GM12875 (cell line): ENCODE data around the gene DRAP1.

ENCODE experiments used
- H3K4me3 ChIP-seq: one replicate; pipeline ENCODE4 v1.5.1; 2011; ENCODE audit warnings: low read depth, low read length, control low read depth
- TF ChIP-seq, protein P1 (sequence below): IDR thresholded peaks from 2 replicates; pipeline ENCODE4 v1.5.1; 2011; ENCODE audit warnings: low read depth, mild to moderate bottlenecking, control low read depth, inconsistent platforms, low read length, moderate library complexity, borderline replicate concordance; ENCODE audit not compliant: insufficient read depth

DRAP1 gene

DNA sequence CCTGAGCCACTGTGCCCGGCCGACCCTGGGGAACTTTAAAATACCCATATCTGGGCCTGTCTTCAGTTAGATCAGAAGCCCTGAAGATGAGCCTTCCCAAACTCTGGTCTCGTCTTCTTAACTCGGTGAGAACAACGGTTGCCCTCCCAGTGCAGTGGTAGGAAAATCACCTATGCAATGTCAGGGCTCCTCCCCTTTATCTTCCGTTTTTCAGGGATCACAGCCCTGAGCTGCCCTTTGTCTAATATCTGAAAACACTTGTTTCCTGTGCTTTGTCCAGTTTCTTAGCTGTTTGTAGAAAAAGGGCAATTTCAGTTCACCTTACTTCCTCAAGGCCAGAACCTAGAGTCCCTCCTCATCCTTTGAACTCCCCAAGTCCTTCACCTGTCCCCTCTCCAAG, 9.4 kb downstream of the DRAP1 start:
- no peak overlapping the region for H3K4me3 ChIP-seq
- TF ChIP-seq, protein P1, sequence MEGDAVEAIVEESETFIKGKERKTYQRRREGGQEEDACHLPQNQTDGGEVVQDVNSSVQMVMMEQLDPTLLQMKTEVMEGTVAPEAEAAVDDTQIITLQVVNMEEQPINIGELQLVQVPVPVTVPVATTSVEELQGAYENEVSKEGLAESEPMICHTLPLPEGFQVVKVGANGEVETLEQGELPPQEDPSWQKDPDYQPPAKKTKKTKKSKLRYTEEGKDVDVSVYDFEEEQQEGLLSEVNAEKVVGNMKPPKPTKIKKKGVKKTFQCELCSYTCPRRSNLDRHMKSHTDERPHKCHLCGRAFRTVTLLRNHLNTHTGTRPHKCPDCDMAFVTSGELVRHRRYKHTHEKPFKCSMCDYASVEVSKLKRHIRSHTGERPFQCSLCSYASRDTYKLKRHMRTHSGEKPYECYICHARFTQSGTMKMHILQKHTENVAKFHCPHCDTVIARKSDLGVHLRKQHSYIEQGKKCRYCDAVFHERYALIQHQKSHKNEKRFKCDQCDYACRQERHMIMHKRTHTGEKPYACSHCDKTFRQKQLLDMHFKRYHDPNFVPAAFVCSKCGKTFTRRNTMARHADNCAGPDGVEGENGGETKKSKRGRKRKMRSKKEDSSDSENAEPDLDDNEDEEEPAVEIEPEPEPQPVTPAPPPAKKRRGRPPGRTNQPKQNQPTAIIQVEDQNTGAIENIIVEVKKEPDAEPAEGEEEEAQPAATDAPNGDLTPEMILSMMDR = no peak

DNA sequence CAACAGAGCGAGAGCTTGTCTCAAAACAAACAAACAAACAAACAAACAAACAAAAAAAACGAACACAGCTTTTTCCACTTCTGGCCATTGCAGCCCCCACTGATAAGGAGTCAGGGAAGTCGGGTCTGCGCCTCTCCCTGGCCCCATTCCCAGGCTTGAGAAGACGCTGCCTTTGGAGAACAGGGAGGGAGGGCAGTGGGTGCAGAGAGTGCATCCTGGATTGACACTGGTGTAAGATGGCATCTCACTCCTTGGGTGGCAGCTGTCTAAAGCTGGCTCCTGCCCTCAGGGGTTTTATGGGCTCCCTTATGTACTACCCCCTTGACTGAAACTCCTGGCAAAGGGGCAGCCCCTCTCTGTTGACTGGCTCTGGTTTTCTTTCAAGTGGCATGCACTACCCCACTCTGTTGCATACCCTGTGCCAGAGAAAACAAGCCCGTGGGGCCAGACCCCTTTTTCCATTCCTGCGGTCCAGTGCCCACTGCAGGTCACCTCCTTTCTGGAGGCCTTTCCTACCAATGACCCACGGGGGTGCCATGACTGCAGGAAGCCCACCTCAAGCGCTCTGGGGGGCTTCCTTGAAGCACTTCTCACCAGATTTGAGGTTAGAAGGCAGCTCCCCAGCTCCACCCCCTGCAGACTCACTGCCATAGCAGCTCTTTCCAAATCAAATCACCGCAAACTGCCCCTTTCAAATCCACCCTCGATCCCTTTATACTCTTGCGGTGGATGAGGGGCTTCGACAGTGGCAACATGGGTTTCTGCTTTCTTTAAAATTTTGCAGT, 12.7 kb downstream of the DRAP1 start:
- TF ChIP-seq, protein P1 = no peak

DNA sequence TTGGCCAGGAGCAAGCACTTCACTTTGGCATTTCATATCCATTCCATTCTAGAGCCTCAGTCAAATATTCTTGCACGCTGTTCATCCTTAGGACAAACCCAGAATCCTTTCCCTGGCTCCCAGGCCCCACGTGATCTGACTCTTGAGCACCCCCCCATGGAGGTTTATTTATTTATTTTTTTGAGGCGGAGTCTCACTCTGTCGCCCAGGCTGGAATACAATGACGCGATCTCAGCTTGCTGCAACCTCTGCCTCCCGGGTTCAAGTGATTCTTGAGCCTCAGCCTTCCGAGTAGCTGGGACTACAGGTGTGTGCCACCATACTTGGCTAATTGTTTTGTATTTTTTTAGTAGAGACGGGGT, 13.3 kb downstream of the DRAP1 start:
- TF ChIP-seq, protein P1 = no peak
- H3K4me3 ChIP-seq = no peak overlapping the region

More for the DNA sequence above, 12.7 kb downstream of the DRAP1 start:
- no peak overlapping the region for H3K4me3 ChIP-seq

DNA sequence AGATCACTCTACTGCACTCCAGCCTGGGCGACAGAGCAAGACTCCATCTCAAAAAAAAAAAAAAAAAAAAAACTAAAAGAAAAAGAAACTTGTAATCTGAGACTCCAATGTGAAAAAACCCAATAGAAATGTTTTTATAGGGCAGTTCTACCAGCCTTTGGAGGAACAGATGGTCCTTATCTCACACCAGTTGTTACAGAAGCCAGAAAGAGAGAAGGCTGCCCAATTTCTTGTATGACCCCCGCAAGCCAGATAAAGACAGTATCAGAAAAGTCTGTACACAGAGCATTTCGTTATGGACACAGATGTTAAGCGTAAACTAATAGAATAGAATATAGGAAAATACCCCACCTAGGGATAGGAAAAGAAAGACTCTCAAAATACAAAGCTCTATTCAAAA, 14.8 kb downstream of the DRAP1 start:
- TF ChIP-seq, protein P1 = no peak
- no peak overlapping the region for H3K4me3 ChIP-seq

DNA sequence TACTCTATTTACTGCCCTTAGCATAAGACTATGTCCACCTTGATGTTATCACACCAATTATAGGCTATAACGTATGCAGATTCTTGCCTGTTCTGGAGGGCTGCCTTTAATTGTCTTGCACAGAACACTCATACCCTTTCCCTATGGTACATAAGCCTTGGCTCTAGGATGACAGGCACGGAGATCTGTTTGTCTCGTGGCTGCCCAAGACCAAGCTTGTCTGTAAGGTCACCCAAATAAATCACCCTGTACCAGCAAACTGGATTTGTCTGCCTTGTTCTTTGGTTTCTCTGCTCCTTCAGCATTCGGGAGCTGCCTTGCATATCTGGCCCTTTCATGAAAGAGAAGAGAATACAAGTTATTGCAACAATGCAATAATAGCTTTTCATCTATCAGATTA, 18.5 kb downstream of the DRAP1 start:
- no peak overlapping the region for H3K4me3 ChIP-seq
- TF ChIP-seq, protein P1 = no peak

DNA sequence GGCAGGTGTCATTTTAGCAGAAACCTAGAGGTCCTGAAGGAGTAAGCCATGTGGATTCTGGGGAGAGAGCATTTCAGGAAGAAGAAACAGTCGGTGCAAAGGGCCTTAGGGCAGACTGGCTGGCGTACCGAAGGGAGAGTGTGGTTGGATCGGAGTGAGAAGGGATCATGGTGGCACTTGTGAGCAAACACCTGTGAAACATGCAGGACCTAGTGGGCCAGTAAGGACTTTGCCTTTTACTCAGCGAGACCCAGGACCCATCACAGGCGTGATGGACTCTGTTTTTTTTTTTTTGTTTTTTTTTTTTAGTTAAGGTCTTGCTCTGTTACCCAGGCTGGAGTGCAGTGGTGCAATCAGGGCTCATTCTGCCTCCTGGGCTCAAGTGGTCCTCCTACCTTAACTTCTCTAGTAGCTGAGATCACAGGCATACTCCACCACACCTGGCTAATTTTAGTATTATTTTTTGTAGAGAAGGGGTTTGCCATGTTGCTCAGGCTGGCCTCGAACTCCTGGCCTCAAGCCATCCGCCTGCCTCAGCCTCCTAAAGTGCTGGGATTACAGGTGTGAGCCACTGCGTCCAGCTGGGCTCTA, 22.6 kb downstream of the DRAP1 start:
- H3K4me3 ChIP-seq = no peak overlapping the region
- TF ChIP-seq, protein P1 = no peak

DNA sequence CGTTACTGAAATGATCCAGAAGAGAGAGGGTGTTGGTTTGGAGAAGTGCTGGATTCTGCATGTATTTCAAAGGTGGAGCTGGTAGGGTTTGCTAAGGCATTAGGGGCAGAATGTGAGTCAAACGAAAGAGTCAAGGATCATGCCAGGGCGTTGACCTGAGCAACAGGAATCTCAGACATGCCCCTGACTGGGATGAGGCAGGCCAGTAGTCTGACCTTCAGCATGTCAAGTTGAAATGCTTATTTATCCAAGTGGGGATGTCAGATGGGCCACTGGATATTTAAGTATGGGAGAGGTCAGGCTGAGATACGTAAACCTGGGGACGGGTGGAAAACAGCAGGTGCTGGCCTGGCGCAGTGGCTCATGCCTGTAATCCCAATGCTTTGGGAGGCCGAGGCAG, 23.3 kb downstream of the DRAP1 start:
- TF ChIP-seq, protein P1 = no peak
- H3K4me3 ChIP-seq = no peak overlapping the region
